Measurements from ENCODE around the gene SEC24D.

DNA sequence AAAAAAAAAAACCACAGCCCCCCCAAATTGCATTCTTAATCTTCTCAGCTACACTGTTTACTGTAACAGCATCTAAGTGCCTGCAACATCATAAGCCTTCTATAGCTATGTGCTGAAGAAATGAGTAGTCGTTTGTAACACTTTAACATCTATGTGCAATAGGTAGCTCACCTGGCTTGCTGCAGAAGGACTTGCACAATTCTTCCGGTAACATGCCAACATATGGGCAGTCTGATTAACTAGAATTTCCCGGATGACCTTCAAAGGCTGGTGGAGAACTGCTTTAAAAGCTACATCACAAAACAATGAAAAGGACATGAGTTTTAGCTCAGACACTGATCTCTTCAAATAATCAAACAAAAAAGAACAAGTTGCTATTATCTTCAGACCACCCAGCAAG is 97.8 kb downstream of the SEC24D start:
- TF ChIP-seq, protein P1, sequence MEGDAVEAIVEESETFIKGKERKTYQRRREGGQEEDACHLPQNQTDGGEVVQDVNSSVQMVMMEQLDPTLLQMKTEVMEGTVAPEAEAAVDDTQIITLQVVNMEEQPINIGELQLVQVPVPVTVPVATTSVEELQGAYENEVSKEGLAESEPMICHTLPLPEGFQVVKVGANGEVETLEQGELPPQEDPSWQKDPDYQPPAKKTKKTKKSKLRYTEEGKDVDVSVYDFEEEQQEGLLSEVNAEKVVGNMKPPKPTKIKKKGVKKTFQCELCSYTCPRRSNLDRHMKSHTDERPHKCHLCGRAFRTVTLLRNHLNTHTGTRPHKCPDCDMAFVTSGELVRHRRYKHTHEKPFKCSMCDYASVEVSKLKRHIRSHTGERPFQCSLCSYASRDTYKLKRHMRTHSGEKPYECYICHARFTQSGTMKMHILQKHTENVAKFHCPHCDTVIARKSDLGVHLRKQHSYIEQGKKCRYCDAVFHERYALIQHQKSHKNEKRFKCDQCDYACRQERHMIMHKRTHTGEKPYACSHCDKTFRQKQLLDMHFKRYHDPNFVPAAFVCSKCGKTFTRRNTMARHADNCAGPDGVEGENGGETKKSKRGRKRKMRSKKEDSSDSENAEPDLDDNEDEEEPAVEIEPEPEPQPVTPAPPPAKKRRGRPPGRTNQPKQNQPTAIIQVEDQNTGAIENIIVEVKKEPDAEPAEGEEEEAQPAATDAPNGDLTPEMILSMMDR (conservative IDR thresholded peaks at IDR 0.05; ENCODE audit: low read depth, low read length), result no peak
- TF ChIP-seq EZH2 (IDR thresholded peaks at IDR 0.05; ENCODE audit: borderline replicate concordance, low read depth, low read length, poor library complexity, severe bottlenecking), result no peak

All from A673 (cell line).